ENCODE data around the gene GPX1. TPM values are rescaled to one million over a fixed set of nuclear protein-coding genes. Genes with fewer than 3 reads are reported as not detected.
A peak's percentile ranks its signal among the peaks of the same experiment; 100 is the strongest.

GPX1 gene
- total and polyA plus RNA-seq, 10 of the 15 experiments (the other 5 are each of a cell fraction or from before 2014, with no cell fraction given) = 32.0 to 1,121 (median 400) TPM

GRCh38 chr3:49358217-49358883 lies at the start of gene GPX1 (continued):
- no peak for TF ChIP-seq RCOR1 (conservative IDR thresholded peaks at IDR 0.05; ENCODE audit: low read depth, low read length)
- peak in 1 of 2 experiments; percentile 54; a peak in 1 of 4 replicates for TF ChIP-seq ETV6 (conservative IDR thresholded peaks at IDR 0.05 in 1 of 2, IDR thresholded peaks at IDR 0.05 in 1 of 2; ENCODE audit: borderline replicate concordance in 1 of 2, low read depth in 1 of 2)
- TF ChIP-seq BCLAF1 (IDR thresholded peaks at IDR 0.05) = no peak
- peak; percentile 78; the same call in 1 of the 2 replicates for TF ChIP-seq MTA3 (IDR thresholded peaks at IDR 0.05; ENCODE audit: borderline replicate concordance, low read length)
- TF ChIP-seq JUND (IDR thresholded peaks at IDR 0.05; ENCODE audit: low read depth, low read length) = no peak
- no peak for TF ChIP-seq SREBF1 (IDR thresholded peaks at IDR 0.05; ENCODE audit: low read length)
- no peak for TF ChIP-seq FOS (IDR thresholded peaks at IDR 0.05; ENCODE audit: borderline replicate concordance, extremely low read depth, insufficient read length)
- TF ChIP-seq MYB (IDR thresholded peaks at IDR 0.05; ENCODE audit: borderline replicate concordance, low read depth, low read length) = no peak
- peak; percentile 71 for TF ChIP-seq USF2 (IDR thresholded peaks at IDR 0.05; ENCODE audit: borderline replicate concordance, low read depth, low read length)
- TF ChIP-seq NFYB (IDR thresholded peaks at IDR 0.05; ENCODE audit: insufficient read depth, low read depth, low read length) = peak; percentile 71; the same call in 1 of the 2 replicates
- TF ChIP-seq MXI1 (IDR thresholded peaks at IDR 0.05; ENCODE audit: low read depth, low read length) = peak; percentile 91
- no peak for TF ChIP-seq MTA2 (IDR thresholded peaks at IDR 0.05; ENCODE audit: low read depth)
- TF ChIP-seq MEF2B (IDR thresholded peaks at IDR 0.05; ENCODE audit: partially characterized antibody, poor library complexity, severe bottlenecking) = peak; percentile 45
- TF ChIP-seq TAF1 (IDR thresholded peaks at IDR 0.05; ENCODE audit: borderline replicate concordance, low read depth, low read length) = peak; percentile 64; the same call in 1 of the 2 replicates
- TF ChIP-seq ZBTB40 (IDR thresholded peaks at IDR 0.05; ENCODE audit: borderline replicate concordance) = peak; percentile 80
- peak; percentile 60; the same call in 1 of the 2 replicates for TF ChIP-seq ATF3 (IDR thresholded peaks at IDR 0.05; ENCODE audit: borderline replicate concordance, extremely low read depth, low read depth, low read length)
- no peak for TF ChIP-seq SUZ12 (IDR thresholded peaks at IDR 0.05; ENCODE audit: unreplicated experiment)
- peak; percentile 79 for TF ChIP-seq NBN (IDR thresholded peaks at IDR 0.05)
- TF ChIP-seq NFXL1 (IDR thresholded peaks at IDR 0.05; ENCODE audit: borderline replicate concordance) = peak; percentile 52; the same call in 1 of the 2 replicates
- TF ChIP-seq RAD21 (IDR thresholded peaks at IDR 0.05; ENCODE audit: insufficient read depth, low read depth, low read length) = no peak
- no peak for TF ChIP-seq ZZZ3 (IDR thresholded peaks at IDR 0.05; ENCODE audit: control insufficient read depth, insufficient read length, low read depth)

Data from GM12878 (cell line).